ENCODE results near the gene PRM2.

DNA sequence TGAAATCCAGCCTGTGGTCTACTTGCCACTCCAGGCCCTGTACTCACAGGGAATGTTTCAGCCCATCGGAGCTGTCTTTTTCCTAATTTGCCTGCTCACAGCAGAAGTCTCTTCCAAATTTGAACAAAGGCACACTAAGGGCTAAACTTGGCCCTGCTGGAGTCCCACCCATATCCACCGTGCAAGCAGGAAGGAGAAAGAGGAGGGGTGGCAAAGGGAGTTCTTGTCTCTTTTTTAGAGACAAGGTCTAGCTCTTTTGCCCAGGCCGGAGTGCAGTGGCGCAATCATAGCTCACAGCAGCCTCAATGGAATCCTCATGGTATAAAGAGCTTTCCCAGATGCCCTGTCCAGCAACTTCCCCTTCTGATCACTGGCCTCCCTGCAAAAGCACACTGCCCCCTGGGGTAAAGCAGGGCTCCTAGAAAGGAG lies 7.6 kb upstream of the PRM2 start:
- TF ChIP-seq, protein P1, sequence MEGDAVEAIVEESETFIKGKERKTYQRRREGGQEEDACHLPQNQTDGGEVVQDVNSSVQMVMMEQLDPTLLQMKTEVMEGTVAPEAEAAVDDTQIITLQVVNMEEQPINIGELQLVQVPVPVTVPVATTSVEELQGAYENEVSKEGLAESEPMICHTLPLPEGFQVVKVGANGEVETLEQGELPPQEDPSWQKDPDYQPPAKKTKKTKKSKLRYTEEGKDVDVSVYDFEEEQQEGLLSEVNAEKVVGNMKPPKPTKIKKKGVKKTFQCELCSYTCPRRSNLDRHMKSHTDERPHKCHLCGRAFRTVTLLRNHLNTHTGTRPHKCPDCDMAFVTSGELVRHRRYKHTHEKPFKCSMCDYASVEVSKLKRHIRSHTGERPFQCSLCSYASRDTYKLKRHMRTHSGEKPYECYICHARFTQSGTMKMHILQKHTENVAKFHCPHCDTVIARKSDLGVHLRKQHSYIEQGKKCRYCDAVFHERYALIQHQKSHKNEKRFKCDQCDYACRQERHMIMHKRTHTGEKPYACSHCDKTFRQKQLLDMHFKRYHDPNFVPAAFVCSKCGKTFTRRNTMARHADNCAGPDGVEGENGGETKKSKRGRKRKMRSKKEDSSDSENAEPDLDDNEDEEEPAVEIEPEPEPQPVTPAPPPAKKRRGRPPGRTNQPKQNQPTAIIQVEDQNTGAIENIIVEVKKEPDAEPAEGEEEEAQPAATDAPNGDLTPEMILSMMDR (IDR thresholded peaks at IDR 0.05), result no peak
- no peak for TF ChIP-seq POLR2A (IDR thresholded peaks at IDR 0.05)
- TF ChIP-seq POLR2AphosphoS5 (IDR thresholded peaks at IDR 0.05; ENCODE audit: insufficient read depth in 1 of 2, low read depth in 1 of 2), result no peak
